ENCODE results near the gene HIVEP2. TPM values are rescaled to one million over a fixed set of nuclear protein-coding genes. Genes with fewer than 3 reads are reported as not detected.

HIVEP2 gene
- total and polyA plus RNA-seq, 2 of the 4 experiments (the other 2 are of a cell fraction): 4.3 to 11.3 TPM

GRCh38 chr6:142810952-142811514, 133.9 kb downstream of the HIVEP2 start:
- H3K27ac ChIP-seq (ENCODE audit: insufficient read depth, low read length): peak overlapping the region; percentile 17; the same call in 1 of the 2 replicates
- ATAC-seq (ENCODE audit: low read depth): peak; percentile 89
- no CpG with 5 or more reads among the region's 6 CpGs for WGBS, 2 experiments (ENCODE audit: extremely low coverage in 2 of 2, insufficient read length in 1 of 2)
- H3K27me3 ChIP-seq (ENCODE audit: control insufficient read depth, insufficient read depth, low read length): no peaks in the 10 kb centered on the region
- H3K9me1 ChIP-seq (ENCODE audit: insufficient read depth, low read length): peaks cover 4% of the 10 kb centered on the region
- in situ Hi-C loops (cut with MboI; ENCODE audit: low sequenced_read_pairs) (no loop called here), intact Hi-C loops (cut with micrococcal nuclease) (no loop called here), dilution Hi-C loops (cut with HindIII; ENCODE audit: low sequenced_read_pairs, unreplicated experiment) (no loop called here)
- H4K20me1 ChIP-seq (ENCODE audit: insufficient read depth, low read length): no peaks in the 10 kb centered on the region
- H3K36me3 ChIP-seq (ENCODE audit: control insufficient read depth, insufficient read depth, low read length): no peaks in the 10 kb centered on the region
- no peak overlapping the region for H3K14ac ChIP-seq (replicated peaks; ENCODE audit: low read depth, low read length)
- H2BK5ac ChIP-seq (ENCODE audit: low read depth, low read length, poor library complexity, severe bottlenecking): peak overlapping the region; percentile 36
- H2BK15ac ChIP-seq (ENCODE audit: low read depth, low read length): peak overlapping the region; percentile 5; the same call in 1 of the 3 replicates
- H2AFZ ChIP-seq (replicated peaks; ENCODE audit: low read length, poor library complexity): no peak overlapping the region
- TF ChIP-seq MXI1 (IDR thresholded peaks at IDR 0.05; ENCODE audit: borderline replicate concordance, low read depth, low read length) (0 out of 2 replicates have a peak, but pooled peaks have one; percentile 43), MAFK (IDR thresholded peaks at IDR 0.05; ENCODE audit: low read depth, low read length) (0 out of 2 replicates have a peak, but pooled peaks have one; percentile 42), BHLHE40 (IDR thresholded peaks at IDR 0.05; ENCODE audit: low read depth, low read length) (peak; percentile 99), SMC3 (IDR thresholded peaks at IDR 0.05; ENCODE audit: low read depth, low read length) (no peak), NFE2L2 (IDR thresholded peaks at IDR 0.05; ENCODE audit: low read depth, low read length) (no peak)
- no peak overlapping the region; the same call in 1 of the 2 replicates for H3K9ac ChIP-seq (ENCODE audit: low read depth, low read length)
- no peak overlapping the region for H4K5ac ChIP-seq (ENCODE audit: low read depth, low read length)
- H3K56ac ChIP-seq (ENCODE audit: extremely low read depth, insufficient read depth, low read length): no peak overlapping the region
- no peak overlapping the region for H2AK5ac ChIP-seq (ENCODE audit: low read depth, low read length)
- H4K91ac ChIP-seq (ENCODE audit: insufficient read depth, low read depth, low read length): no peak overlapping the region
- H3K9me3 ChIP-seq (ENCODE audit: control insufficient read depth, insufficient read depth, low read length): no peaks in the 10 kb centered on the region
- POLR2A ChIA-PET (ENCODE audit: unreplicated experiment): no interaction called here
- peak overlapping the region; percentile 48 for H3K4me2 ChIP-seq (ENCODE audit: low read depth, low read length)
- H4K8ac ChIP-seq (ENCODE audit: low read depth in 2 of 2, low read length in 2 of 2): no peak overlapping the region; a peak in 1 of 4 replicates
- DNase-seq: peak; percentile 88
- H2BK120ac ChIP-seq (ENCODE audit: low read depth, low read length): no peak overlapping the region
- no peak overlapping the region for H3K4ac ChIP-seq (ENCODE audit: low read depth, low read length)
- H3K4me1 ChIP-seq (ENCODE audit: control insufficient read depth, insufficient read depth, low read length): peaks cover 2% of the 10 kb centered on the region
- H2BK20ac ChIP-seq (ENCODE audit: low read depth, low read length): no peak overlapping the region
- H3K79me1 ChIP-seq (ENCODE audit: low read depth in 1 of 2, low read length in 2 of 2): peaks cover 22 to 52% of the 10 kb centered on the region in 2 experiments
- 0 out of 2 replicates have a peak overlapping the region, but pooled peaks have one; percentile 30 for H3K18ac ChIP-seq (ENCODE audit: low read depth, low read length)
- no peak overlapping the region for H3K23ac ChIP-seq (ENCODE audit: low read depth, low read length)
- CTCF ChIA-PET: interaction anchor here (0.6 kb wide), 1 partner anchor 57 kb away, joined by 3 read pairs; no protein-coding TSS in a partner anchor
- no TSS peak for BruUV-seq (replicated peaks)
- H2AK9ac ChIP-seq (replicated peaks; ENCODE audit: low read depth, low read length, poor library complexity): no peak overlapping the region
- H3K4me3 ChIP-seq (ENCODE audit: insufficient read depth, low read depth, low read length): no peak overlapping the region
